ENCODE measurements around the gene TXNDC8.

DNA sequence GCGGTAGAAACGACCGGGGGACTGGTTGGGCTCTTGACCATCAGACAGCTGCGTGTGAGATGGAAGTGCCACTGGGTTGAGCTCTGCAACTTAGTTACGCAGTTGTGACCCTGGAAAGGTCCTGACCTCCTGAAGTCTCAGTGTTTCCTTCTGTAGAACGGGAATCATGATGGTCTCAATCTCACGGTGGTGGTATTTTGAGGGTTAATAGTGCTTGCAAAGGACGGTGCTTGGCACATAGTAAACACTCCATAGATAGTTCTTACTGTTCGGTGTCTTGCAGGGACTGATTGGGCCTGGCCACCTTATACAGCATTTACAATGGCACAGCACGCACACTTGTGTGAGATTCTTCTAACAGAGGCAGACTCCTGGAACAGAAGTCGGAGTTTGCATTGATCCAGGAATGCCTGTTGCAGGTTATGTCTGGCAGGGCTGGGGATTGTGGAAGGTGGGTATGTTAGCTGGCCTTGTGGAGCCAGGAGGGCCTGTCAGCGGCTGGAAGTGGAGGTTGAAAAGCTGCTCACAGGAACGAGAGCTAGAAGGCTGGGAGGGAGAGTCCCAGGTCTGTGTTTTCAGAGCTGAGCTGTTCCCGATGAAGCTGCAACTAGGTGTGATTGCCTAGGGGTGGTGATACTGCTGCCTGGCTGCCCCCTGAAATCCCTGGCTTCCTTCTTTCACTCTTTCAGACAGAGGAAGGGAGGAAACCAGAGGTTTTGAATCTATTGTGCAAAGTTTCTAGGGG, 80.4 kb downstream of the TXNDC8 start:
- no peak for TF ChIP-seq CTCF (IDR thresholded peaks at IDR 0.05)
- TF ChIP-seq EP300 (IDR thresholded peaks at IDR 0.05): no peak
- no peak for TF ChIP-seq POLR2A (IDR thresholded peaks at IDR 0.05)
